Mesothelial cell of epicardium (in vitro differentiated cells): ENCODE data around the gene PCSK6. TPM values are rescaled to one million over a fixed set of nuclear protein-coding genes. Genes with fewer than 3 reads are reported as not detected.

Experiments
- DNase-seq, 2 experiments: peaks; one replicate each; pipeline ENCODE4 v3.0.0; 2021; ENCODE audit warnings: low spot score in 2 of 2; ENCODE audit not compliant: unreplicated experiment in 2 of 2
- H3K27ac Mint-ChIP-seq: 2 replicates; pipeline ENCODE4 v1.8.0; 2021; ENCODE audit warnings: mixed read lengths
- H3K27me3 Mint-ChIP-seq: 2 replicates; pipeline ENCODE4 v1.8.0; 2021; ENCODE audit warnings: low read depth, mixed read lengths
- H3K36me3 Mint-ChIP-seq: 2 replicates; pipeline ENCODE4 v1.8.0; 2021; ENCODE audit warnings: mixed read lengths
- H3K4me1 Mint-ChIP-seq: 2 replicates; pipeline ENCODE4 v1.8.0; 2021; ENCODE audit warnings: mixed read lengths
- H3K4me3 Mint-ChIP-seq: 2 replicates; pipeline ENCODE4 v1.8.0; 2021; ENCODE audit warnings: mild to moderate bottlenecking, moderate library complexity, mixed read lengths
- H3K9me3 Mint-ChIP-seq: 2 replicates; pipeline ENCODE4 v1.8.0; 2021; ENCODE audit warnings: mixed read lengths
- CTCF ChIP-seq: fragments of 200-600 bp; sonication (generic); IDR thresholded peaks from one replicate; pipeline ENCODE4 v1.5.0; 2021; ENCODE audit warnings: antibody characterized with exemption; ENCODE audit not compliant: unreplicated experiment
- total RNA-seq: library from RNA; stranded (reverse); gene quantifications from 3 replicates; pipeline ENCODE4 v1.2.1, GENCODE V29; 2021

PCSK6 gene
- total RNA-seq, 1 donor from 2014 or later = 4.5 TPM

GRCh38 chr15:101445562-101446517 is 43.7 kb downstream of the PCSK6 start:
- H3K4me1 Mint-ChIP-seq = peaks cover 4% of the 10 kb centered on the region
- H3K4me3 Mint-ChIP-seq = no peak overlapping the region
- no peaks in the 10 kb centered on the region for H3K9me3 Mint-ChIP-seq
- no peaks in the 10 kb centered on the region for H3K36me3 Mint-ChIP-seq
- TF ChIP-seq CTCF = no peak
- H3K27me3 Mint-ChIP-seq = peaks cover 25% of the 10 kb centered on the region
- H3K27ac Mint-ChIP-seq = no peak overlapping the region
- no peak for DNase-seq

DNA sequence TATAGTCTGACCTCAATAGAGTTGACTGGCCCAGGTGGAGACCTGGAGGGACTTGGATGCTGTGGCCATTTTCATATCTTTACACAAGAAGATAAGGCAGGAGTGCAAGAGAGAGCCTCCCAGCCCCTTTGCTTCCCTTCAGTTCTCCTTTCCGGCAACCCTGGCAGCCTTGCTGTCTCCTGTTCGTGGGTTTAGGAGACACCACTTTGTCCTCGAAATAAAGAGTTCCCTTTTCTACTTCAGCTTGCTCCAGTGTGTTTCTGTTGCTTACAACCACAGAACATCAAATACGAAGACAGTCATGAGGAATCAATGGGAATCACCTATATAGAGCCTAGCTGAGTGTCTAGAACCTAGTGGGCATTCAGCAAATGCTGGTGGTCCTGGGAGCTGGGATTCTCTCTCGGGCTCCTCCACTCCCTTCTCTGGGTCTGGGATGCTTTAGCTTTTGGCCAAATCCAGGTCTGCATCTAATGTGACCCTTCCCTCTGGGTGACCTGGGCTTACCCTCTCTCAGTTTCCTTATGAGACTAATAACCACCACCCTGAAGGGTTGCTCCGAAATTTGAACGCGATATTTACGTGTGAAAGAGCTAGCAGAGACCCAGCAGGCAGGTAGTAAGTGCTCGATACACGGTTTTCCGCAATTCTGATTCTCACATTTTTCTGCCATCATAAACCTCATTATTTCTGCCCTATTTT is 44.5 kb downstream of the PCSK6 start:
- peaks cover 25% of the 10 kb centered on the region for H3K27me3 Mint-ChIP-seq
- no peaks in the 10 kb centered on the region for H3K36me3 Mint-ChIP-seq
- peaks cover 9% of the 10 kb centered on the region for H3K4me1 Mint-ChIP-seq
- no peak for DNase-seq
- no peak for TF ChIP-seq CTCF
- no peak overlapping the region for H3K27ac Mint-ChIP-seq
- no peaks in the 10 kb centered on the region for H3K9me3 Mint-ChIP-seq
- no peak overlapping the region for H3K4me3 Mint-ChIP-seq

- Mint-ChIP-seq H3K27me3 (peaks cover 25% of the 10 kb centered on the region), H3K4me1 (peaks cover 16% of the 10 kb centered on the region), H3K4me3 (no peak overlapping the region), H3K9me3 (no peaks in the 10 kb centered on the region), H3K27ac (no peak overlapping the region), H3K36me3 (no peaks in the 10 kb centered on the region)
- no peak for TF ChIP-seq CTCF
- no peak for DNase-seq
Observed at GRCh38 chr15:101444015-101444414, 45.5 kb downstream of the PCSK6 start.

DNA sequence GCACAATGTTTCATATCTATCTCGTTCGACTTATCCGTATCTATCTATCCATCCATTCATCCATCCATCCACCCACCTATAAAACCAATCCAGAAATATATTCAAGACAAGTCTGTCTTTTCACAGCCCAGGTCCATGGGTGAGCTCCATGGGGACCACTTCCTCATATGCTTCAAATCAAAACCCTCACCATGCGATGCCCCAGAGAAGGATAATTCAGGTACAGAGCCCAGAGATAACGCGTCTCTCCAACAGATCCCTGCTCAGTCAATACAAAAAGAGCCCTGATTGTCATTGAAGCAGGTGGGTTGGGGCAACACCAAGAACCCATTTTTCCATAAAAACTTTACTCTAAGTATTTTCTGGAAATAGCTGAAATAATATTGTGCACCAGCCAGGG is 47.2 kb downstream of the PCSK6 start:
- DNase-seq = no peak
- H3K4me1 Mint-ChIP-seq = peaks cover 18% of the 10 kb centered on the region
- peaks cover 19% of the 10 kb centered on the region for H3K27me3 Mint-ChIP-seq
- H3K4me3 Mint-ChIP-seq = no peak overlapping the region
- no peak for TF ChIP-seq CTCF
- no peaks in the 10 kb centered on the region for H3K36me3 Mint-ChIP-seq
- H3K9me3 Mint-ChIP-seq = no peaks in the 10 kb centered on the region
- no peak overlapping the region for H3K27ac Mint-ChIP-seq

GRCh38 chr15:101441696-101442095 is 47.8 kb downstream of the PCSK6 start:
- Mint-ChIP-seq H3K27ac (no peak overlapping the region), H3K36me3 (no peaks in the 10 kb centered on the region), H3K27me3 (peaks cover 18% of the 10 kb centered on the region), H3K4me1 (peaks cover 18% of the 10 kb centered on the region), H3K4me3 (no peak overlapping the region), H3K9me3 (no peaks in the 10 kb centered on the region)
- TF ChIP-seq CTCF = no peak
- DNase-seq = no peak
